Sciatic nerve (tissue), 2 donors: ENCODE data around the gene TMEM120A. TPM values are rescaled to one million over a fixed set of nuclear protein-coding genes. Genes with fewer than 3 reads are reported as not detected.

ENCODE experiments used
- ATAC-seq: fragments of 200-7000 bp; cut with Tn5 transposase; one replicate; pipeline ENCODE4 v1.9.1; 2020; ENCODE audit warnings: mild to moderate bottlenecking, moderate library complexity
- DNase-seq: peaks from one replicate; pipeline ENCODE4 v3.0.0-alpha.2; 2020; ENCODE audit warnings: low spot score
- intact Hi-C: fragments of 100-400 bp; cut with DNase I; formaldehyde crosslinking; loops from one replicate; pipeline ENCODE4 v1.14.2; 2022
- total RNA-seq: library from RNA; stranded (reverse); fragmentation: NEBNext Ultra II Directional; extraction: Animal tissue kit (Norgen Biotek cat#: 25700); gene quantifications from one replicate; pipeline ENCODE4 v1.2.1, GENCODE V29; 2021
- donor health status: DM: no; HTN: no; CAD: no.
- donor health status: DM: no; HTN: no; CAD: no.

Gene TMEM120A
- total RNA-seq, 1 donor from 2014 or later = 51.6 TPM

- DNase-seq = no peak
- intact Hi-C loops = no loop called here
- no peak for ATAC-seq
Measured at GRCh38 chr7:75943864-75944263, 50.5 kb downstream of the TMEM120A start.

DNA sequence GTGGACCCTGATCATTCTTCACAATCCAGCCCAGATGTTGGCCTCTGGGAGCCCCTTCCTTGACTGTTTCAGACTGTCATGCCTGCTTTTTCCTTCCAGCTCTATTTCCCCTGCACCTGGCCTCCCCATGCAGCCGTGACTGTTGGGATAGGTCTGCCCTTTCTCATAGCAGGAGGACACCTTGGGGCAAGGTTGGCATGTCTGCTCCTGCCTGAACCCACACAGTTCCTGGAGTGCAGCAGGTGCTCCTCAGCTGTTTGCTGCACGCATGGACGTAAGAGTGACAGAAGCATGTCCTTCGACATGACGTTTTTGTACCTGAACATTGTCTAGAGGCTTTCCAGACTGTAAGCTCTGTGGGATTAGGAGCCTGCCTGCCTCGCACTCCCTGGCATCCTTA lies 55.5 kb downstream of the TMEM120A start:
- ATAC-seq = no peak

GRCh38 chr7:75937958-75938786 lies 56.2 kb downstream of the TMEM120A start:
- peak; percentile 76 for DNase-seq
- ATAC-seq = peak; percentile 97
- intact Hi-C loops = no loop called here

More for the DNA sequence above, 55.5 kb downstream of the TMEM120A start:
- intact Hi-C loops = no loop called here
- no peak for DNase-seq

Other genes with a start within 250 kb of the TMEM120A start
- gene CCL26, start 222.4 kb downstream of the TMEM120A start, total RNA-seq = 4.3 TPM
- 0.67 TPM for gene CCL24, start 180.8 kb downstream of the TMEM120A start, total RNA-seq
- 72.8 TPM for gene RHBDD2, start 115.6 kb downstream of the TMEM120A start, total RNA-seq
- 89.2 TPM for gene POR, start 79.4 kb downstream of the TMEM120A start, total RNA-seq
- 22.6 TPM for gene STYXL1, start 53.4 kb upstream of the TMEM120A start, total RNA-seq
- gene MDH2, start 53.5 kb upstream of the TMEM120A start, total RNA-seq = 74.9 TPM
- gene SRRM3, start 207.3 kb upstream of the TMEM120A start, total RNA-seq = 2.9 TPM